ENCODE measurements around the gene AGRN.

DNA sequence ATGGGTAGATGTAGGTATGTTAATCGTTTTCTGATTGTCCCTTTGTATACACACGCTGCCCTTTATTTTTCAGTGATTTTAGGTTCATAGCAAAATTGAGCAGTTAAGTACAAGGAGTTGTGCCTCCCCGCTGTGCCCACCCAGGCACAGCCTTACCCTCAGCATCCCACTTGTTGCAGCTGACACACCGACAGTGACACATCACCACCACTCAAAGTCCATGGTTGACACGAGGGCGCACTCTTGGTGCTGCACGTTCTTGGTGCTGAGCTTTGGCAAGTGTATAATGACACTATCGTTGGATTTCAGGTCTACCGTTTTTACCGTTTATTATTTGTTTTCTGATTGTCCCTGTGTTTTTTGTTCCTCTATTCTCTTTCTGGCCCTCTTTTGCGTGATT lies 80.4 kb downstream of the AGRN start:
- TF ChIP-seq, protein P1, sequence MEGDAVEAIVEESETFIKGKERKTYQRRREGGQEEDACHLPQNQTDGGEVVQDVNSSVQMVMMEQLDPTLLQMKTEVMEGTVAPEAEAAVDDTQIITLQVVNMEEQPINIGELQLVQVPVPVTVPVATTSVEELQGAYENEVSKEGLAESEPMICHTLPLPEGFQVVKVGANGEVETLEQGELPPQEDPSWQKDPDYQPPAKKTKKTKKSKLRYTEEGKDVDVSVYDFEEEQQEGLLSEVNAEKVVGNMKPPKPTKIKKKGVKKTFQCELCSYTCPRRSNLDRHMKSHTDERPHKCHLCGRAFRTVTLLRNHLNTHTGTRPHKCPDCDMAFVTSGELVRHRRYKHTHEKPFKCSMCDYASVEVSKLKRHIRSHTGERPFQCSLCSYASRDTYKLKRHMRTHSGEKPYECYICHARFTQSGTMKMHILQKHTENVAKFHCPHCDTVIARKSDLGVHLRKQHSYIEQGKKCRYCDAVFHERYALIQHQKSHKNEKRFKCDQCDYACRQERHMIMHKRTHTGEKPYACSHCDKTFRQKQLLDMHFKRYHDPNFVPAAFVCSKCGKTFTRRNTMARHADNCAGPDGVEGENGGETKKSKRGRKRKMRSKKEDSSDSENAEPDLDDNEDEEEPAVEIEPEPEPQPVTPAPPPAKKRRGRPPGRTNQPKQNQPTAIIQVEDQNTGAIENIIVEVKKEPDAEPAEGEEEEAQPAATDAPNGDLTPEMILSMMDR (IDR thresholded peaks at IDR 0.05), result no peak
- TF ChIP-seq POLR2A (IDR thresholded peaks at IDR 0.05), result no peak
